ENCODE data around the gene STK16.
A peak's percentile ranks its signal among the peaks of the same experiment; 100 is the strongest.

The STK16 gene

GRCh38 chr2:219230059-219230540 lies 15.2 kb upstream of the STK16 start:
- H3K4me3 ChIP-seq (ENCODE audit: low read length): peak overlapping the region; percentile 68
- no peak for TF ChIP-seq CTCF (conservative IDR thresholded peaks at IDR 0.05; ENCODE audit: low read length)
- DNase-seq (ENCODE audit: low read depth): peak; percentile 40

- no peak for TF ChIP-seq CTCF (conservative IDR thresholded peaks at IDR 0.05; ENCODE audit: low read length)
- DNase-seq (ENCODE audit: low read depth): no peak
- no peak overlapping the region for H3K4me3 ChIP-seq (ENCODE audit: low read length)
These were observed 10.9 kb upstream of the STK16 start for GRCh38 chr2:219234331-219234730.

GRCh38 chr2:219243291-219243761 lies 2.0 kb upstream of the STK16 start:
- H3K4me3 ChIP-seq (ENCODE audit: low read length): no peak overlapping the region; the same call in 1 of the 2 replicates
- no peak for TF ChIP-seq CTCF (conservative IDR thresholded peaks at IDR 0.05; ENCODE audit: low read length)
- DNase-seq (ENCODE audit: low read depth): no peak

GRCh38 chr2:219244789-219245147 lies 511 bp upstream of the STK16 start:
- no peak for TF ChIP-seq CTCF (conservative IDR thresholded peaks at IDR 0.05; ENCODE audit: low read length)
- peak overlapping the region; percentile 76 for H3K4me3 ChIP-seq (ENCODE audit: low read length)
- no peak for DNase-seq (ENCODE audit: low read depth)

GRCh38 chr2:219245899-219246230 lies 586 bp downstream of the STK16 start:
- peak overlapping the region; percentile 76 for H3K4me3 ChIP-seq (ENCODE audit: low read length)
- no peak for TF ChIP-seq CTCF (conservative IDR thresholded peaks at IDR 0.05; ENCODE audit: low read length)
- no peak for DNase-seq (ENCODE audit: low read depth)

- no peak for DNase-seq (ENCODE audit: low read depth)
- H3K4me3 ChIP-seq (ENCODE audit: low read length): peak overlapping the region; percentile 76
- TF ChIP-seq CTCF (conservative IDR thresholded peaks at IDR 0.05; ENCODE audit: low read length): no peak
These were observed 1.3 kb downstream of the STK16 start for GRCh38 chr2:219246559-219246958.

GRCh38 chr2:219247678-219248642 lies 2.7 kb downstream of the STK16 start:
- H3K4me3 ChIP-seq (ENCODE audit: low read length): no peak overlapping the region
- no peak for DNase-seq (ENCODE audit: low read depth)
- no peak for TF ChIP-seq CTCF (conservative IDR thresholded peaks at IDR 0.05; ENCODE audit: low read length)
